ENCODE results near the gene LNX2.
A peak's percentile ranks its signal among the peaks of the same experiment; 100 is the strongest.

Gene LNX2

GRCh38 chr13:27643334-27644132, 23.2 kb upstream of the LNX2 start:
- DNase-seq: no peak
- H3K9me3 ChIP-seq (ENCODE audit: severe bottlenecking): no peaks in the 10 kb centered on the region
- H3K36me3 ChIP-seq: peaks cover 4% of the 10 kb centered on the region
- no peak overlapping the region for H3K27ac ChIP-seq
- no peak for TF ChIP-seq CTCF (IDR thresholded peaks at IDR 0.05; ENCODE audit: low read depth, low read length)
- no peak overlapping the region for H3K4me3 ChIP-seq (ENCODE audit: low read depth, low read length)
- H3K27me3 ChIP-seq (ENCODE audit: insufficient read depth, low read depth, severe bottlenecking): no peaks in the 10 kb centered on the region

- Histone ChIP-seq H3K36me3 (peaks cover 3% of the 10 kb centered on the region; the same call in 1 of the 2 replicates), H3K9me3 (ENCODE audit: severe bottlenecking) (no peaks in the 10 kb centered on the region), H3K4me3 (ENCODE audit: low read depth, low read length) (no peak overlapping the region), H3K27me3 (ENCODE audit: insufficient read depth, low read depth, severe bottlenecking) (no peaks in the 10 kb centered on the region), H3K27ac (no peak overlapping the region)
- no peak for TF ChIP-seq CTCF (IDR thresholded peaks at IDR 0.05; ENCODE audit: low read depth, low read length)
- no peak for DNase-seq
These were observed 21.6 kb upstream of the LNX2 start for GRCh38 chr13:27641711-27642502.

GRCh38 chr13:27639186-27639585, 18.9 kb upstream of the LNX2 start:
- H3K4me3 ChIP-seq (ENCODE audit: low read depth, low read length): no peak overlapping the region
- no peak for DNase-seq
- no peak for TF ChIP-seq CTCF (IDR thresholded peaks at IDR 0.05; ENCODE audit: low read depth, low read length)
- H3K27me3 ChIP-seq (ENCODE audit: insufficient read depth, low read depth, severe bottlenecking): no peaks in the 10 kb centered on the region
- no peak overlapping the region for H3K27ac ChIP-seq
- H3K36me3 ChIP-seq: peaks cover 7% of the 10 kb centered on the region
- H3K9me3 ChIP-seq (ENCODE audit: severe bottlenecking): no peaks in the 10 kb centered on the region

GRCh38 chr13:27638521-27638920, 18.2 kb upstream of the LNX2 start:
- peak; percentile 34 for DNase-seq
- H3K4me3 ChIP-seq (ENCODE audit: low read depth, low read length): no peak overlapping the region
- TF ChIP-seq CTCF (IDR thresholded peaks at IDR 0.05; ENCODE audit: low read depth, low read length): no peak
- H3K27me3 ChIP-seq (ENCODE audit: insufficient read depth, low read depth, severe bottlenecking): no peaks in the 10 kb centered on the region
- peaks cover 9% of the 10 kb centered on the region for H3K36me3 ChIP-seq
- no peaks in the 10 kb centered on the region for H3K9me3 ChIP-seq (ENCODE audit: severe bottlenecking)
- H3K27ac ChIP-seq: no peak overlapping the region; the same call in 1 of the 2 replicates

- TF ChIP-seq CTCF (IDR thresholded peaks at IDR 0.05; ENCODE audit: low read depth, low read length): no peak
- peaks cover 11% of the 10 kb centered on the region for H3K36me3 ChIP-seq
- no peak overlapping the region for H3K27ac ChIP-seq
- H3K27me3 ChIP-seq (ENCODE audit: insufficient read depth, low read depth, severe bottlenecking): no peaks in the 10 kb centered on the region
- no peaks in the 10 kb centered on the region for H3K9me3 ChIP-seq (ENCODE audit: severe bottlenecking)
- H3K4me3 ChIP-seq (ENCODE audit: low read depth, low read length): no peak overlapping the region
- DNase-seq: no peak
These were observed 17.7 kb upstream of the LNX2 start for GRCh38 chr13:27638001-27638400.

Data from WERI-Rb-1 (cell line).